NCI-H2029 (cell line): ENCODE measurements around the gene TUT7.
A peak's percentile ranks its signal among the peaks of the same experiment; 100 is the strongest.
"Not testable (repeated sequence)": the region's sequence is repeated elsewhere in the genome, so short reads cannot be mapped to it uniquely, and the experiment has no call there.

Source experiments
- DNase-seq: peaks from one replicate; lab custom pipeline; 2025; lab: John Stamatoyannopoulos, UW

The TUT7 gene

GRCh38 chr9:86300701-86301100 lies 53.5 kb downstream of the TUT7 start:
- DNase-seq: no peak

GRCh38 chr9:86298873-86299272 lies 55.3 kb downstream of the TUT7 start:
- peak; percentile 30 for DNase-seq

GRCh38 chr9:86290341-86290740 lies 63.9 kb downstream of the TUT7 start:
- DNase-seq: not testable (repeated sequence)

- no peak for DNase-seq
Measured at GRCh38 chr9:86288499-86289198, 65.6 kb downstream of the TUT7 start.

- DNase-seq: no peak
Measured at GRCh38 chr9:86287013-86287412, 67.2 kb downstream of the TUT7 start.

- DNase-seq: no peak
Measured at GRCh38 chr9:86286278-86286677, 67.9 kb downstream of the TUT7 start.

- no peak for DNase-seq
Measured at GRCh38 chr9:86285261-86285660, 68.9 kb downstream of the TUT7 start.

GRCh38 chr9:86282979-86283535 lies 71.2 kb downstream of the TUT7 start:
- no peak for DNase-seq

- peak; percentile 94 for DNase-seq
Measured at GRCh38 chr9:86282077-86282978, 71.9 kb downstream of the TUT7 start, which contains the start of gene ISCA1. Gene ISCA1, minus strand, starts transcription at chr9:86282538. Its CDS starts 80 bp downstream, at chr9:86282458.

GRCh38 chr9:86281593-86282076 lies 72.6 kb downstream of the TUT7 start:
- DNase-seq: no peak

- DNase-seq: no peak
Measured at GRCh38 chr9:86280580-86280979, 73.6 kb downstream of the TUT7 start.

GRCh38 chr9:86279839-86280238 lies 74.4 kb downstream of the TUT7 start:
- no peak for DNase-seq

GRCh38 chr9:86277072-86277471 lies 77.1 kb downstream of the TUT7 start:
- no peak for DNase-seq

GRCh38 chr9:86275962-86276361 lies 78.2 kb downstream of the TUT7 start:
- no peak for DNase-seq

GRCh38 chr9:86274821-86275643 lies 79.2 kb downstream of the TUT7 start:
- no peak for DNase-seq

- DNase-seq: no peak
Measured at GRCh38 chr9:86272221-86272620, 82.0 kb downstream of the TUT7 start.

- no peak for DNase-seq
Measured at GRCh38 chr9:86263876-86264275, 90.3 kb downstream of the TUT7 start.

GRCh38 chr9:86262492-86262891 lies 91.7 kb downstream of the TUT7 start:
- DNase-seq: no peak

- no peak for DNase-seq
Measured at GRCh38 chr9:86259557-86259956, 94.7 kb downstream of the TUT7 start, which contains the start of gene C9orf153. Gene C9orf153, minus strand, starts transcription at chr9:86259657. Its CDS starts 30,054 bp downstream, at chr9:86229603.

- no peak for DNase-seq
Measured at GRCh38 chr9:86257391-86257790, 96.8 kb downstream of the TUT7 start.

GRCh38 chr9:86256653-86257052 lies 97.6 kb downstream of the TUT7 start:
- DNase-seq: no peak

- DNase-seq: no peak
Measured at GRCh38 chr9:86253577-86253976, 100.6 kb downstream of the TUT7 start.
